HG02884 (cell line): ENCODE measurements around the gene TIPRL.
"Not testable (repeated sequence)": the region's sequence is repeated elsewhere in the genome, so short reads cannot be mapped to it uniquely, and the experiment has no call there.

ENCODE experiments used
- ATAC-seq: cut with Tn5 transposase; IDR thresholded peaks from one replicate; pipeline ENCODE4 v1.9.1; 2021; ENCODE audit warnings: mild to moderate bottlenecking, moderate library complexity; ENCODE audit not compliant: unreplicated experiment

TIPRL gene

DNA sequence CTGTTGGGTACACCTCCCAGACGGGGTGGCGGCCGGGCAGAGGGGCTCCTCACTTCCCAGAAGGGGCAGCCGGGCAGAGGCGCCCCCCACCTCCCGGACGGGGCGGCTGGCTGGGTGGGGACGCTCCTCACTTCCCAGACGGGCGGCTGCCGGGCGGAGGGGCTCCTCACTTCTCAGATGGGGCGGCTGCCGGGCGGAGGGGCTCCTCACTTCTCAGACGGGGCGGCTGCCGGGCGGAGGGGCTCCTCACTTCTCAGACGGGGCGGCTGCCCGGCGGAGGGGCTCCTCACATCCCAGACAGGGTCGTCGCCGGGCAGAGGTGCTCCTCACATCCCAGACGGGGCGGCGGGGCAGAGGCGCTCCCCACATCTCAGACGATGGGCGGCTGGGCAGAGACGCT, 28.9 kb downstream of the TIPRL start:
- ATAC-seq = not testable (repeated sequence)

DNA sequence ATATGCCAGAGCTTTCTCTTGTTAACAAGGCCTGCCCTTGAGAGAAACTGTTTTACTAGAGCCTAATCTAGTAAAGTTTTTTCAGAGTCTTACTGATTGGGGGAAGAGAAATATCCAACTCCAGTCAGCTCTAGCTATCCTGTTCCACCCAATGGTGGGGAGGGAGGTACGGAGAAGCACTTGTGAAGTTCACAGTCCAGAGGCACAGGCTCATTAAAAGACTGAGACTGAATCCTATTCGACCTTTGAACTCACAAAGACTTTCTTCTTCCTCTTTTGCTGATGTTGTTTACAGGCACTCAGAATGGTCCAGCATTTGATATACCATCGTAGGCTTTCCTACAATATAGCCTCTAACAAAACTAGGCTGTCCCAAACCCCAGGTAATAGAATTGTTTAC, 31.6 kb downstream of the TIPRL start:
- no peak for ATAC-seq

- ATAC-seq = no peak
Observed at GRCh38 chr1:168213349-168213748, 34.6 kb downstream of the TIPRL start.

DNA sequence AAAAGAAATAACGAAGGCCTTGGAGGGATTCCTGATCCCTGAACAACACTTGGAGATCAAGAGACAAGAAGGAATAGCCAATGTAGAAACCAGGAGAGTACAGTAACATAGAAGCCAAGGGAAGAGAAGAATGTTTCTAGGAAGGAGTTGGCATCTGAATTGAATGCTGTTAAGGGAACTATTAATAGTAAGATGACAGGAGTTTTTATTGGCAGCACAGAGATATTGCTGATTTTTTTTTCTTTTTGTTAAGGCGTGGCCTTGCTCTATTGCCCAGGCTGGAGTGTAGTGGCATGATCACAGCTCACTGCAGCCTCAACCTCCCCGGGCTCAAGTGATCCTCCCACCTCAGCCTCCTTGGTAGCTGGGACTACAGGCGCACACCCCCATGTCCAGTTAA, 37.4 kb downstream of the TIPRL start:
- ATAC-seq = no peak

DNA sequence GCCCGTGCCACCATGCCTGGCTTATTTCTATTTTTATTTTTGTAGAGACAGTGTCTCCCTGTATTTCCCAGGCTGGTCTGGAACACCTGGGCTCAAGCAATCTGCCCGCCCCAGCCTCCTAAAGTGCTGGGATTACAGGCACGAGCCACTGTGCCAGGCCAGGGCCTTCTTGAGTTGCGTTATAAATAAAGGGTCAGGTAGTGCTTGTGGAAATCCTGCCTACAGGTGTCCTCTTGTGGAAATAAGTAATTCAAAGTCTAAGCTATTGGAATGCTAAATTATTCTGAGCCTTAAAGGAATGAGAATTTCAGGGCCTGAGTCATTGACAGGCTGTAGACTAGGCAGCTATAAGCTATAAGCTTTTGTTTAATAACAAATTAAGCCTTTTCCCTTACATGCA, 38.9 kb downstream of the TIPRL start:
- ATAC-seq = no peak

DNA sequence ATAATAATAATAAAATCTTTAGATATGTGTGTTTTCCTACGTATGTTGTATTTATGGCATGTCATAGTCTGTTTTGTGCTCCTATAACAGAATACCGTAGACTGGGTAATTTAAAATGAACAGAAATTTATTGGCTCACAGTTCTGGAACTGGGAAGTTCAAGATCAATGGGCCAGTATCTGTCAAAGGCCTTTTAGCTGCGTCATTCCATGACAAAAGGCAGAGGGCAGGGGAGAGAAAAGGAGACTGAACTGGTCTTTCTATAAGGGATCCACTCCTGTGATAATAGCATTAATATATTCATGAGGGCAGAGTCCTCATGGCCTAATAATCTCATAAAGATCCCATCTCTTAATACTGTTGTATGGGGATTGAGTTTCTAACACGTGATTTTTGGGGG, 39.9 kb downstream of the TIPRL start:
- no peak for ATAC-seq

GRCh38 chr1:168220470-168220871, 41.7 kb downstream of the TIPRL start:
- no peak for ATAC-seq

DNA sequence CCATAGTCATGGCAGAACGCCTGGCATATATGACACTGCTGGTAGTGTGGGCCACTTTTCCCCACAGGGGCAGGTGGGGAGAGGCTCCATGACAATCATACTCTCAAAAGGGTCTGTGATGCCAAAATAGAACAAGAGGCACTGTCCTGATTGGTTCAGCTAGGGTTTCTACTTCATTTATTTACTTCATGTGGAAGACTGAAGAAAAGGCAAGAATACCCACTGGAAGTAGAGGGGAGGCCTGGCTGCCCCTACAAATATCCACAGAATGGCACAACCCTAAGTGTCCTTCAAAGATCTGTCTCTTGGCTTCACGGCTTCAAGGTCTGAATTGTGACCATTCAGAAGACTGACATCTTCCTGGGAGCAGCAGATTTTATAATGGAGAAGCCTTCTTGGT, 42.5 kb downstream of the TIPRL start:
- no peak for ATAC-seq

GRCh38 chr1:168223261-168223660, 44.5 kb downstream of the TIPRL start:
- no peak for ATAC-seq

- no peak for ATAC-seq
Observed at GRCh38 chr1:168223681-168224540, 45.1 kb downstream of the TIPRL start.

DNA sequence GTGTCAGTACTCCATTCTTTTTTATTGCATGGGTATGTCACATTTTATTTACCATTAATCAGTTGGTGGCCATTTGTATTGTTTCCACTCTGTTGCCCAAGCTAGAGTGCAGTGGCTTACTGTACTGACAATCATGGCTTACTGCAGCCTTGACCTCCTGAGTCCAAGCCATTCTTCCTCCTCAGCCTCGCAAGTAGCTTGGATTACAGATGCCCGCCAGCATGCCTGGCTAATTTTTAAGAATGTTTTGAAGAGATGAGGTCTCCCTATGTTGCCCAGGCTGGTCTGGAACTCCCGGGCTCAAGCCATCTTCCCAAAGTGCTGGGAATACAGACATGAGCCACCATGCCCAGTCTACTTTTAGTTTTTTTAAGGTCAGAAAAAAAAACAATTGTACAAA, 46.2 kb downstream of the TIPRL start:
- no peak for ATAC-seq

DNA sequence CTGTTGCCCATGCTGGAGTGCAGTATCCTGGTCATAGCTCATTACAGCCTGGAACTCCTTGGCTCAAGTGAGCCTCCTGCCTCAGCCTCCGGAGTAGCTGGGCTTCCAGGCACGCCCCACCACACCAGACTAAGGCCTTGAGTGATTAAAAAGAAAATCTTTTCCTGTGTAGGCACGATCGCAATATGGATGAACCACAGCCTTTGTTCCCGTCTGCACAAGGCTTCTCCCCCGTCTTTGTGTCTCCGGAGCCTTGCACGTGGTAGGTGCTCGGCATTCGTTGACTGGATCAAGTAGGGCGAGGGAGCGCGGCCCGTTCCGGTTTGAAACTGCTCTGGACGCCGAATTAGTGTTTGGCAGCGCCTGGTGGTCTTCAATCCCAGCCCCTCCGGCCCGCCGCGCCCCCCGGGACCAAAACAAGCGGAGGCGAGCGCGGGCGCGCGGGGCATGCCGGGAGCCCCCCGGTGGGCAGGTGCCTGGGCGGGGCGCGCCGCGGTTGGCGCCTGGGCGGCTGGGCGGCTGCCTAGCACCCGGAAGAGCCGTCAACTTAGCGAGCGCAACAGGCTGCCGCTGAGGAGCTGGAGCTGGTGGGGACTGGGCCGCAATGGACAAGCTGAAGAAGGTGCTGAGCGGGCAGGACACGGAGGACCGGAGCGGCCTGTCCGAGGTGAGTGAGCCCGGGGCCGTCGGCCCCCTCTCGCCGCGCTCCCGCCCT, 46.9 kb downstream of the TIPRL start, which contains the start of gene SFT2D2:
TSS of gene SFT2D2 (plus strand) at position 529 of the 715 bp plus-strand sequence. CDS start at position 605, 76 bp downstream.
- ATAC-seq = peak; percentile 67

GRCh38 chr1:168227620-168228019, 48.9 kb downstream of the TIPRL start:
- ATAC-seq = no peak

DNA sequence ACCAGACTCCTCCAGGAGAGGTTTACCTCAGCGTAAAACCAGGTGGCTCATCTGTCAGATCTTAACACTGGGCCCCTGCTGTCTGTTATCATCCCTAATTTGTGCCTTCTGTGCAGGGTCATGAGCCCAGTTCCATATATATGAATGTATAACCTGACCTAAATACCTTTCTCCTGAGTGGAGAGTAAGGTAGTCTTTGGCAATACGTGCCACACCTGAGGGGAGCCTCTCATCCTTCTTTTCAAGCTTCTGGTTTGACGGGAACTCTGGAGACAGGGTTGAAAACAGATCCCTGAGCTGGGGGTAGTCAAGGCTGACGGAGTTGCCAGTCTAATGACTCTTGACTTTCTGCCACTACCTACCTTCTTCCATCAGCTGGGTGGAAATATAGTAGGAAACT, 51.1 kb downstream of the TIPRL start:
- no peak for ATAC-seq

DNA sequence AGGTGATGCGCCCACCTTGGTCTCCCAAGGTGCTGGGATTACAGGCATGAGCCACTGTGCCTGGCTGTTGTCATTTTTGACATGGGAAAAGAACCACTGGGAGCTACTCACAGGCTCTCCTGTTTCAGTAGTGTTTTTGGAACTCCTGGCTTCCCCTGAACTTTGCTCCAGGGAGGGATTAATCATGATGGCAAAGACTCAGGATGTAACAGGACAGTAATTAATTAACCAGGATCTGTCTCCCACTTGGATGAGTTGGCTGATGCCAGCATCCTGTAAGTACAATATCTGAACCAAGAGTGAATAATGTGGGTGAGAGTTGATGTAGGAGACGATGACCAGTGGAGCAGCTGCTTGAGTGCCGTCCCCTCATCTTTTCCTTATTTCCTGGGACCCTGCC, 51.9 kb downstream of the TIPRL start:
- no peak for ATAC-seq

DNA sequence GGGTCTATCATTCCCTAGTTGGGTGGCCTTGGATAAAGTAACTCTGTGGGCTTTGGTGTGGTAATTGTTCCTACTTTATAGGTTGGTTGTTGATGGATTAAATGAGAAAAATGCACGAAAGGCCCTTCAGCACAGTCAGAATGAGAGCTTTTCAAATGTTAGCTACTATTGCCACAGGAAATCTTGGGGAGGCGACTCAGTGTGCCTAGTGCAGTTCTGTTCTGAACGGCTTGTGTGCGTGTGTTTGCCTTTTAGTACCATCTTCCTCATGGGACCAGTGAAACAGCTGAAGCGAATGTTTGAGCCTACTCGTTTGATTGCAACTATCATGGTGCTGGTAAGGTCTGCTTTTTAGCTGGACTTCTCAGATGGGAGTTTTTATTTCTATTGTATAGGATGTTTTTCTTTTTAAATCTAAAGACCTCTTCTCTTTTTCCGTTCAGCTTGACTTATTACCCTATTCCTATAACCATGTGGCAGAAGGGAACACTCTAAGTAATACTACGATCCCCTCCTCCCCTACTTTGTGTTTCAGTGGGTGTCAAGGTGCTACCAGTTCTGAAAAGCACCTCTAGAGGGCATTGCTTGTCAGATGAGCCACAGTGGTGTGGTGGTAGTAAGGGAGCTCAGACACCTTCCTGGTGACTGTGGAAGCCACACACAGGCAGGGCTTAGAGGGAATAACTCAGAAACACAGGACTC, 56.2 kb downstream of the TIPRL start:
- ATAC-seq = peak; percentile 83

DNA sequence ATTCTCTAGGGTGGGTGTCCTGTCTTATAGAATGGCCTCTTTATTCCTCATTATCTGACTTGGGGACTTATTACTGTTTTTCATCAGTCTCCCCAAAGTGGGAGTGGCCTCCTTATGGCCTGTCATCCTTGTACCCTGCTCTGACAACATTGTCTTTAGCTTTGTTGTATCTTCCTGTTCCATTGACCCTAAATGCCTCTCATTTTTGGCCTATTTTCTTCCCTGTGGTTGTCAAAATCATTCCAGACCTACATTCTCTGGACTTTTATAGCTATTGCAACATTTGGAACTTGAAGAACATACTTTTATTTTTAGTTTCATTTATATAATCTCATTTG, 56.8 kb downstream of the TIPRL start:
- no peak for ATAC-seq

DNA sequence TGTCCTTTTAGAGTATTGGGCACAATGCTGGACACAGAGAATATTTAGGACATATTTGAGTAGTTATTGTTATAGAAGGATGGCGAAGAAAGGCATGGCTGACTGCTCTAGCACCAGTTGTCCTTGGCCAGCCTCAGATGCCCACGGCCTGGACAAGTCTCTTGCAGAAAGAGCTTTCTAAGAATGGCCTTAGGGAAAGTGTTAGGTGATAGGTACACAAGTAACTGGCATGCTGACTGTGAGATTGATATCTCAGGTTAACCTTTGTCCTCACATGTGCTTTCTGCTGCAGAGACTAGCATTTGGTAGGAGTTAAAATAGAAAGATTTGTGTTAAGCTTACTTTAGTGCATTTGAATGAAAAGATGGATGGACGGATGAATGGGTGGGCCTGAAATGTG, 57.2 kb downstream of the TIPRL start:
- no peak for ATAC-seq

- peak; percentile 60 for ATAC-seq
Observed at GRCh38 chr1:168236836-168237611, 58.3 kb downstream of the TIPRL start.

- ATAC-seq = no peak
Observed at GRCh38 chr1:168243198-168243597, 64.4 kb downstream of the TIPRL start.

DNA sequence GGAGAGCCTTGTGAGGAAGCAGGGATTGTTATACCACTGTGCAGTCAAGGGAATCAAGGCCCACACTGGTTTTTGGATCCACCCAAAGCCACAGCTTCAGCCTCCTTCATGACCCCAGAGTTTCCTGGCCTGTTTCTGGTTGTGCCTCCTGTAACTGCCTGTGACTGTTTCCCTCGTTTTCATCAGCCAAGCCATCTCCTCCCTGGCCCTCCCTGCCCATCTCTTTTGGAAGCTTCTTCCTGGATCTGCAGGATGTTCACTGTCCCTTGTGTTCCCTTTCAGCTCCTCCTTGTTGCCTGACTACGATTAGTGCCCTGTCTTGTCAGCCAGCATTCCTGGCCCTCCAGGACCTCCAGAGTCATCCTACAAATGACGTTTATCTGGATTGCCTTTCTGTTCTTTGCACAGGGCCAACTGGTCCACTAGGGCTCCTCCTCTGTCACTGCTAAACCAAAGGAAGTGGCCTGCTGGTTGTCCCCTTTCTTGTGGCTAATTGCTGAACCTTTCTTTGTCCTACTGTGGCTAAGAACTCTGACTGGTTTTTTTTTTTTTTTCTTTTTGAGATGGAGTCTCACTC, 65.0 kb downstream of the TIPRL start:
- no peak for ATAC-seq
